GM21526 (cell line): ENCODE data around the gene KRT33A.

ENCODE experiments used
- ATAC-seq: cut with Tn5 transposase; IDR thresholded peaks from one replicate; pipeline ENCODE4 v1.9.1; 2021; ENCODE audit warnings: moderate library complexity; ENCODE audit not compliant: unreplicated experiment, low FRiP score

The KRT33A gene

DNA sequence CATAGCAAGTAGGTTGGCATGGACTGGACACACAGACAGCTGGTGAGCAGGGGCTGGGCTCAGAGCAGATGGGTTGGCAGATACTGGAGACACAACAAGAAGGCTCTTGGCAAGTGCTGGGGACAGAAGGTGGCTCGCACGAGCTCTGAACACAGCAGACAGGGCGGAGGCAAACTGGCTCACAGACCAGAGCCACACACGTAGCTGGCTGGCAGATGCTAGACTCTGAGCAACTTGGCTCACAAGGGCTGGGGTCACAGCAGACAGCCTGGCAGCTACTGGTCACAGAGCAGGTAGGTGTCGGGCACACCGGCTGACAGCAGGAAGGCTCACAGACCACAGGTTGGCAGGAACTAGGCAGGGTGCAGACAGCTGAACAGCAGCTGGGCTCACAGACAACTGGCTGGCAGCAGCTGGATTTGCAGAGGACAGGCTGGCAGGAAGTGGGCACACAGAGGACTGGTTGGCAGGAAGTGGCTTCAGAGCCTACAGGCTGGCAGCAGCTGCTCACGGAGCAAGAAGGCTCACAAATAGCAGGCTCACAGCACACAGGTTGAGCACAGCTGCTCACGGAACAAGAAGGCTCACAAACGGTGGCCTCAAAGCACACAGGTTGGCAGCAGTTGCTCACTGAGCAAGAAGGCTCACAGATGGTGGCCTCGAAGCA, 42.2 kb downstream of the KRT33A start:
- ATAC-seq, result no peak

- no peak for ATAC-seq
Observed at GRCh38 chr17:41307647-41308046, 43.0 kb downstream of the KRT33A start.

DNA sequence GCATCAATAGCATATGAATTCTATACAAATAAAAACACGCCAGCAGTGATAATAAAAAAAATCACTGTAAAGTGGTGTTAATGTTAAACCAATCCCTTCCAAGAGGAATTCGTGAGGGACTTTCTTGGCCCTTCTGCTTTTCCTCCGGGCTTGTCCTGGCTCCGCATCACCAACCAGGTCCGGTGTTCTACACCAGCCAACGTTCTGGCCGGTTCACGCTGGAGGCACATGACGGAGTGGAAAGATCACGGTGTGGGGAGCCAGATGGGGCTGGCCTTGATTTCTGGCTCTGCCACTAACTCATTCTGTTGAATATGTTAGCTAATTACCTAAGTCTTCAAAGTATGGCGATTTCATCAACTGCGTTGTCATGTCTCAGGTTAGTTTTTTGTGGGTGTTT, 46.5 kb downstream of the KRT33A start:
- ATAC-seq, result no peak

GRCh38 chr17:41302981-41303380, 47.6 kb downstream of the KRT33A start:
- ATAC-seq, result no peak

GRCh38 chr17:41301916-41302901, 48.4 kb downstream of the KRT33A start, which contains the start of gene KRTAP29-1:
Gene KRTAP29-1 (minus strand): TSS chr17:41302851. CDS start chr17:41302851, 0 bp downstream.
- no peak for ATAC-seq

DNA sequence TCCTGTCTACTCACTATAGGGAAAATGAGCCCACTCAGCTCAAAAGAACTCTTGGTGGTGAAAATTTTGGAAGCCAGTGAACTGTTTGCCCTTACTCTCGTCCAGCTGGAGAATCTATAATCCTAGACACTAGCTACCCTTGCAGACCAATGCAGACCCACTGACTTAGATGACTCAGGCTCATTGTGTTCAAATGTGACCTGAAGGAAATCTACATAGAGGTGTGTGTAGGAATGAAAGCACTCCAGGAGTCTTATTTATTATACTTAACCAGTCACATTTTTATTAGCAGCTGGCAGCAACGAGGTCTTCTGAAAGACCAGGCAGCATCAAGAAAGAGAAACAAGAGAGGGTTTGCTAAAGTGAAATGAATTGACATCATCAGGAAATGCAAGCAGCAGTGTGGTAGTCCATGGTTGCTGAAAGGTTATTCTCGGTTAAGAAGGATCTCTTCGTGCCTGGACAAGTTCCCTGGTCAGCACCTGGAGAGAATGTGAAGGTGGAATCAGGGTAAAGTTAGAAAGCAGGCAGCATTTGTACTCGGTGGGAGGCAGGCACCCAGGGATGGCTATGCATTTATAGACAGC, 49.3 kb downstream of the KRT33A start:
- no peak for ATAC-seq

DNA sequence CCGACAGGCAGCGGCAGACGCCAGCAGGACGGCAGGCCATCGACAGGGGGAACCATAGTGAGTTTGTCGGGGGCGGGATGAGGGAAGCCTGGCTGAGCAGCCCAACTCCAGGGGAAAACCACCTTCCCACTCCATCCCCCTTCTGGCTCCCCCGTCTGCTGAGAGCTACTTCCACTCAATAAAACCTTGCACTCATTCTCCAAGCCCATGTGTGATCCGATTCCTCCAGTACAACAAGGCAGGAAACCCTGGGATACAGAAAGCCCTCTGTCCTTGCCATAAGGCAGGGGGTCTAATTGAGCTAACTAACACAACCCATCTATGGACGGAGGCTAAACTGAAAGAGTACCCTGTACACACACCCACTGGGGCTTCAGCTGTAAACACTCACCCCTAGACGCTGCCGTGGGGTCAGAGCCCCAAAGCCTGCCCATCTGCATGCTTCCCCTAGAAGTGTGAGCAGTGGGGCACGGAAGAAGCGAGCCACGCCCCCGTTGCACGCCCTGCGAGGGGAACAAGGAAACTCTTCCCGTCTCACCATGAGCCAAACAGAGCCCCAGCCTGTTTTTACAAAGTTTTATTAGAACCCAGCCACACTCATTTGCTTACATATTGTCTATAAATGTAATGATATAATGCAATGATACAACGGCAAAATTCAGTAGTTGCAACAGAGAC, 52.0 kb downstream of the KRT33A start:
- ATAC-seq, result no peak

- ATAC-seq, result no peak
Observed at GRCh38 chr17:41296846-41297245, 53.8 kb downstream of the KRT33A start.
